CD4-positive, CD25-positive, alpha-beta regulatory T cell (primary cell): ENCODE data around the gene ATRN. TPM values are rescaled to one million over a fixed set of nuclear protein-coding genes. Genes with fewer than 3 reads are reported as not detected.

Experiments
- ATAC-seq, 2 donors: fragments of 150-1000 bp; cut with Tn5 transposase; one replicate each; pipeline ENCODE4 v1.10.0; 2021; ENCODE audit warnings: low read depth in 2 of 2, moderate number of reproducible peaks in 2 of 2, moderate library complexity in 1 of 2
- DNase-seq, 3 donors: peaks; one replicate each; pipeline versions ENCODE4 v3.0.0 to v3.0.0-alpha.2; 2012 to 2022; ENCODE audit warnings: mixed read lengths in 1 of 3
- H3K27ac ChIP-seq: one replicate; pipeline ENCODE4 v1.7.0; 2013; ENCODE audit warnings: mild to moderate bottlenecking, low read length; ENCODE audit not compliant: insufficient read depth, poor library complexity, severe bottlenecking
- H3K27me3 ChIP-seq: one replicate; pipeline ENCODE4 v1.7.0; 2013; ENCODE audit warnings: low read length; ENCODE audit not compliant: control insufficient read depth, insufficient read depth
- H3K36me3 ChIP-seq: one replicate; pipeline ENCODE4 v1.7.0; 2013; ENCODE audit warnings: mild to moderate bottlenecking, low read length, moderate library complexity; ENCODE audit not compliant: control insufficient read depth, insufficient read depth
- H3K4me1 ChIP-seq: 2 replicates; pipeline ENCODE4 v1.7.0; 2013; ENCODE audit warnings: mild to moderate bottlenecking, low read length; ENCODE audit not compliant: insufficient read depth, control insufficient read depth, poor library complexity, severe bottlenecking
- H3K4me3 ChIP-seq: one replicate; pipeline ENCODE4 v1.7.0; 2013; ENCODE audit warnings: low read depth, mild to moderate bottlenecking, low read length, moderate library complexity
- H3K9me3 ChIP-seq, 2 experiments: 1 replicate in 1 of 2; 2 replicates in 1 of 2; pipeline ENCODE4 v1.7.0; 2013; ENCODE audit warnings: low read length in 2 of 2, mild to moderate bottlenecking in 1 of 2, moderate library complexity in 1 of 2; ENCODE audit not compliant: control insufficient read depth in 2 of 2
- H3K27ac Mint-ChIP-seq, 3 donors: one replicate each; pipeline ENCODE4 v1.8.0; 2020 to 2022; ENCODE audit warnings: mild to moderate bottlenecking in 3 of 3, mixed read lengths in 3 of 3, moderate library complexity in 2 of 3
- H3K27me3 Mint-ChIP-seq: one replicate; pipeline ENCODE4 v1.8.0; 2022; ENCODE audit warnings: mild to moderate bottlenecking, mixed read lengths
- H3K36me3 Mint-ChIP-seq: one replicate; pipeline ENCODE4 v1.8.0; 2020; ENCODE audit warnings: mixed read lengths
- H3K4me1 Mint-ChIP-seq, 4 donors: one replicate each; pipeline ENCODE4 v1.8.0; 2020 to 2022; ENCODE audit warnings: mixed read lengths in 4 of 4, mild to moderate bottlenecking in 1 of 4
- H3K4me3 Mint-ChIP-seq, 4 donors: one replicate each; pipeline ENCODE4 v1.8.0; 2020 to 2022; ENCODE audit warnings: mild to moderate bottlenecking in 4 of 4, mixed read lengths in 4 of 4, moderate library complexity in 3 of 4
- H3K9me3 Mint-ChIP-seq, 7 donors: one replicate each; pipeline ENCODE4 v1.8.0; 2020 to 2022; ENCODE audit warnings: mixed read lengths in 7 of 7, mild to moderate bottlenecking in 3 of 7, moderate library complexity in 2 of 7
- polyA plus RNA-seq, 4 donors: library from polyadenylated mRNA; unstranded; fragments of 300-500 nt; fragmentation: Illumina TruSeq; gene quantifications; one replicate each; pipeline ENCODE4 v1.2.3, GENCODE V29; 2021
- total RNA-seq: library from RNA; stranded (reverse); gene quantifications from one replicate; pipeline ENCODE4 v1.2.3, GENCODE V29; 2022

ATRN gene
- total and polyA plus RNA-seq, 5 donors from 2014 or later = 5.9 to 12.9 (median 7.5) TPM

- Mint-ChIP-seq H3K9me3 (no peaks in the 10 kb centered on the region), H3K27me3 (no peaks in the 10 kb centered on the region), H3K36me3 (peaks cover 3% of the 10 kb centered on the region), H3K27ac (no peak overlapping the region), H3K4me1 (peaks cover 14 to 43% (median 23%) of the 10 kb centered on the region in 4 donors), H3K4me3 (no peak overlapping the region)
- Histone ChIP-seq H3K27ac (no peak overlapping the region), H3K4me1 (peaks cover 2% of the 10 kb centered on the region), H3K9me3 (no peaks in the 10 kb centered on the region), H3K27me3 (no peaks in the 10 kb centered on the region), H3K4me3 (no peak overlapping the region), H3K36me3 (peaks cover 3% of the 10 kb centered on the region)
- no peak for DNase-seq
- ATAC-seq = no peak
Measured at GRCh38 chr20:3479025-3479424, 8.2 kb downstream of the ATRN start.

DNA sequence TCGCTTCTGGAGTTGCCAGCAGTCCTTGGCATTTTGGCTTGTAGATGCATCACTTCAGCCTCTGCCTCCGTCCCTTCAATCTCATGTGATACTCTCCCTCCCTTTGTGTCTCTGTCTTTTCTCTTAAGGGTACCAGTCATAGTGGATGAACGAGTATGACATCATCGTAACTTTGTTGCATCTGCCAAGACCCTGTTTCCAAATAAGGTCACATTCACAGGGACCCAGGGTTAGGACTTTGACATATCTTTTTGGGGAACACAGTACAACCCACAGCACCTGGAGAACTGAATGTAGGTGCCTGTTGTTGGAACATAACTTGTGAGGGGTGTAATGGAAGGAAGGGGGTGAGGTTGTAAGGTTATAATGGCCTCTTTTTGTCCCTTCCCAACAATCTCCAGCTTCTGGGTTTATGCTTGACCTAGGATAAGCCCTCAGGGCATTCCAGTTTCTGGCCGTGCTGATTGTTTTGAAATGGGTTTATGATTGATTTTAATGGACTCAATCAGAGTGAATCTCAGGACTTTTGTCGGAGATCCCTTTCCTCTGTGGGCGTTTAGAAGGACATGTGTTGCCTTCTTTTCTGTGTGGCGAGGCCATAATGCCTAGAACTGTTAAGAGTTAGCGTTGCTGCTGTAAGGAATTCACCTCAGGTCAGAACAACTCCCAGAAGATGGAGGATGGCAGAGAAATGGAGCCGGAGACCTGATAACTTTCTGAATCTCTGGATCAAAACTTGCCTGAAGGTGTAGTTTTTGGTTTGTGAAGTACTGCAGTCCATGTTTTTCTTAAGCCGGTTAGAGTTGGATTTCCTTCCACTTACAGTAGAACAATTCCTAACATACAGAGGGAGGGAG is 9.2 kb downstream of the ATRN start:
- Mint-ChIP-seq H3K36me3 (peaks cover 5% of the 10 kb centered on the region), H3K4me3 (no peak overlapping the region), H3K4me1 (peaks cover 11 to 44% (median 25%) of the 10 kb centered on the region in 4 donors), H3K27me3 (no peaks in the 10 kb centered on the region), H3K9me3 (no peaks in the 10 kb centered on the region), H3K27ac (peak overlapping the region in 2 of 3 donors; percentile 40 to 62)
- peaks cover 3% of the 10 kb centered on the region for H3K36me3 ChIP-seq
- no peak overlapping the region for H3K4me3 ChIP-seq
- H3K27ac ChIP-seq = no peak overlapping the region
- H3K27me3 ChIP-seq = no peaks in the 10 kb centered on the region
- no peaks in the 10 kb centered on the region for H3K4me1 ChIP-seq
- ATAC-seq (no peak), DNase-seq (no peak)
- H3K9me3 ChIP-seq = no peaks in the 10 kb centered on the region

DNA sequence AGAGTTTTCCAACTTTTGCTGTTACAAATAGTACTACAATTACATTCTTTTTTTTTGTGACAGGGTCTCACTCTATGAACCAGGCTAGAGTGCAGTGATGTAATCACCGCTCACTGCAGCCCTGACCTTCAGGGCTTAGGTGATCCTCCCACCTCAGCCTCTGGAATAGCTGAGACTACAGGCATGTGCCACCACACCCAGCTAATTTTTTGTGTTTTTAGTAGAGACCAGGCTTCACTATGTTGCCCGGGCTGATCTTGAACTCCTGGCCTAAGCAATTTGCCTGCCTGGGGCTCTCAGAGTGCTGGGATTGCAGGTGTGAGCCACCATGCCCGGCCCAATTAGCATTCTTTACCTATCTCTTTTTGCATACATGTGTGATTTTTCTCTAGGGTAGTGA is 12.5 kb downstream of the ATRN start:
- ATAC-seq (no peak), DNase-seq (no peak)
- Mint-ChIP-seq H3K4me3 (no peak overlapping the region), H3K4me1 (peaks cover 17 to 56% (median 24%) of the 10 kb centered on the region in 4 donors), H3K27ac (peak overlapping the region in 1 of 3 donors; percentile 10), H3K36me3 (peaks cover 23% of the 10 kb centered on the region), H3K9me3 (peaks cover 0 to 11% (median 1%) of the 10 kb centered on the region in 7 donors), H3K27me3 (no peaks in the 10 kb centered on the region)
- Histone ChIP-seq H3K4me3 (no peak overlapping the region), H3K4me1 (no peaks in the 10 kb centered on the region), H3K36me3 (peaks cover 3% of the 10 kb centered on the region), H3K9me3 (peaks cover 6% of the 10 kb centered on the region in 2 experiments), H3K27me3 (no peaks in the 10 kb centered on the region), H3K27ac (no peak overlapping the region)

- H3K4me1 ChIP-seq = no peaks in the 10 kb centered on the region
- Mint-ChIP-seq H3K9me3 (peaks cover 0 to 11% (median 1%) of the 10 kb centered on the region in 7 donors), H3K27ac (peak overlapping the region in 1 of 3 donors; percentile 10), H3K4me3 (no peak overlapping the region), H3K36me3 (peaks cover 24% of the 10 kb centered on the region), H3K4me1 (peaks cover 17 to 53% (median 26%) of the 10 kb centered on the region in 4 donors), H3K27me3 (no peaks in the 10 kb centered on the region)
- DNase-seq (no peak), ATAC-seq (no peak)
- H3K27me3 ChIP-seq = no peaks in the 10 kb centered on the region
- H3K4me3 ChIP-seq = no peak overlapping the region
- H3K9me3 ChIP-seq = peaks cover 6% of the 10 kb centered on the region in 2 experiments
- H3K27ac ChIP-seq = no peak overlapping the region
- peaks cover 3% of the 10 kb centered on the region for H3K36me3 ChIP-seq
Measured at GRCh38 chr20:3483784-3484183, 13.0 kb downstream of the ATRN start.

DNA sequence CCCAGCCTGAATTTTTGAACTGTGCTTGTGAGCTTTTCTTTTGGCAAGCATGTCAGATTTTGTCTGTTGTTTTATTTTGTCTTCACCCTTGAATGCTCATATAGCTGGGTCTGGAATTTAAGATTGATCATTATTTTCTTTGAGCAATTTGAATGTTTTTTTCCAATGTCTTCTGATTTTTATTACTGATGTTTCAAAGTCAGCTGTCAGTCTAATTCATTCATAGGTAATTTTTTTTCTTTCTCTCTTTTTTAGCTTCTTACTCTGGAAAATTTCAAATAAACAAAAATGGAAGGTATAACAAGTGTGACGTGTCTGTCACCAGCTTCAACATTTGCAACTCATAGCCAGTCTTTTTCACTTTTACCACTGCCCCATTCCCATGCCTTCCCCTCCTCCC is 15.1 kb downstream of the ATRN start:
- no peak overlapping the region for H3K27ac ChIP-seq
- peaks cover 6% of the 10 kb centered on the region in 2 experiments for H3K9me3 ChIP-seq
- peak overlapping the region in 1 of 4 donors; percentile 61 for H3K4me3 Mint-ChIP-seq
- ATAC-seq = no peak
- no peak for DNase-seq
- no peaks in the 10 kb centered on the region for H3K27me3 Mint-ChIP-seq
- peaks cover 17 to 47% (median 24%) of the 10 kb centered on the region in 4 donors for H3K4me1 Mint-ChIP-seq
- peaks cover 2% of the 10 kb centered on the region for H3K36me3 ChIP-seq
- peaks cover 34% of the 10 kb centered on the region for H3K36me3 Mint-ChIP-seq
- no peaks in the 10 kb centered on the region for H3K4me1 ChIP-seq
- H3K4me3 ChIP-seq = no peak overlapping the region
- H3K27ac Mint-ChIP-seq = no peak overlapping the region
- H3K27me3 ChIP-seq = no peaks in the 10 kb centered on the region
- H3K9me3 Mint-ChIP-seq = peaks cover 0 to 11% (median 1%) of the 10 kb centered on the region in 7 donors

DNA sequence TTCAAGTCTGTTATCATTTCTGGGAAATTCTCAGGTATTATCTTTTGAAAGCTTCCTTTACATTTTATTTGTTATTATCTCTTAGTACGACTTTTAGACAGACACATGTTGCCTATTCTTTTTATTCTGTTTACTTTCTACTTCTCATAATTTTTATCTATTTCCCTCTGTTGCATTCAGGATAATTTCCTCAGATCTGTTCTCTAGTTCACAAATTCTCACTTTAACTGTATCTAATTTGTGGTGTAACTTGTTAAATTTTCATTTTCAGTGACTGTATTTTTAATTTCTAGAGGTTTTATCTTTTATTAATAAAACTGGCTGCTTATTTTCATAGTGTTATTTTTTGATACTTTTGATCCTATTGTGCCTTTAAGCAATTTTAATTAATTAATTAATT is 16.0 kb downstream of the ATRN start:
- peaks cover 6% of the 10 kb centered on the region in 2 experiments for H3K9me3 ChIP-seq
- ATAC-seq (no peak), DNase-seq (no peak)
- no peaks in the 10 kb centered on the region for H3K27me3 ChIP-seq
- peaks cover 34% of the 10 kb centered on the region for H3K36me3 Mint-ChIP-seq
- peaks cover 15 to 42% (median 22%) of the 10 kb centered on the region in 4 donors for H3K4me1 Mint-ChIP-seq
- H3K27ac Mint-ChIP-seq = no peak overlapping the region
- H3K27me3 Mint-ChIP-seq = no peaks in the 10 kb centered on the region
- H3K36me3 ChIP-seq = peaks cover 2% of the 10 kb centered on the region
- H3K4me3 Mint-ChIP-seq = peak overlapping the region in 1 of 4 donors; percentile 38
- H3K4me3 ChIP-seq = no peak overlapping the region
- peaks cover 0 to 11% (median 1%) of the 10 kb centered on the region in 7 donors for H3K9me3 Mint-ChIP-seq
- no peak overlapping the region for H3K27ac ChIP-seq
- no peaks in the 10 kb centered on the region for H3K4me1 ChIP-seq

DNA sequence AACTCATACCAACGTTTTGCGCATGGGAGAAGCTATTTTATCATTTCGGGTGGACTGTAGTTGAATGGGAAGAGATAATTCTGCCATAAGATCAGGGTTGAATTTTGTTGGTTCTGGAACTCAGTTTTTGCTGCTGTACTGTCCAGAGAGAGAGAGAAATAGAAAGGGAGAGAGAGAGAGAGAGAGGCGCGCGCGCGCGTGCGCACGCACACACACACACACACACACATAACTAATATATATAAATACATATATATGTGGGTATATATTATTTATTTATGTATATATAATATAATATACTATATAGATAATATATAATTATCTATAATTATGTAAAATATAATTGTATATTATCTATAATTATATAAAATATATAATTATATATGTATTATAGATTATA is 21.9 kb downstream of the ATRN start:
- H3K4me1 ChIP-seq = no peaks in the 10 kb centered on the region
- DNase-seq (no peak), ATAC-seq (no peak)
- peaks cover 0 to 31% (median 16%) of the 10 kb centered on the region in 4 donors for H3K4me1 Mint-ChIP-seq
- no peaks in the 10 kb centered on the region for H3K27me3 ChIP-seq
- H3K27ac ChIP-seq = no peak overlapping the region
- H3K4me3 Mint-ChIP-seq = no peak overlapping the region
- H3K27ac Mint-ChIP-seq = no peak overlapping the region
- no peaks in the 10 kb centered on the region for H3K27me3 Mint-ChIP-seq
- H3K9me3 Mint-ChIP-seq = peaks cover 0 to 8% (median 4%) of the 10 kb centered on the region in 7 donors
- peaks cover 21% of the 10 kb centered on the region for H3K36me3 Mint-ChIP-seq
- no peaks in the 10 kb centered on the region for H3K9me3 ChIP-seq
- peaks cover 2% of the 10 kb centered on the region for H3K36me3 ChIP-seq
- no peak overlapping the region for H3K4me3 ChIP-seq
